Right lung (tissue), 10 donors: ENCODE results near the gene KRTAP5-8. TPM values are rescaled to one million over a fixed set of nuclear protein-coding genes. Genes with fewer than 3 reads are reported as not detected.
A peak's percentile ranks its signal among the peaks of the same experiment; 100 is the strongest.

Source experiments
- DNase-seq, 2 donors: peaks; one replicate each; pipeline ENCODE4 v3.0.0-alpha.2; 2013
- long read RNA-seq, 8 donors: transcript quantifications; one replicate each; lab custom pipeline, GENCODE V29; 2026
- polyA plus RNA-seq, 5 donors: library from polyadenylated mRNA; unstranded; fragments of 120-200 nt; gene quantifications; one replicate each; pipeline versions ENCODE4 v1.2.1 to v1.2.3, GENCODE V29; 2013; ENCODE audit warnings: inconsistent platforms in 1 of 5, low replicate concordance in 1 of 5; ENCODE audit not compliant: insufficient read length in 5 of 5, insufficient read depth in 1 of 5

The KRTAP5-8 gene, protein sequence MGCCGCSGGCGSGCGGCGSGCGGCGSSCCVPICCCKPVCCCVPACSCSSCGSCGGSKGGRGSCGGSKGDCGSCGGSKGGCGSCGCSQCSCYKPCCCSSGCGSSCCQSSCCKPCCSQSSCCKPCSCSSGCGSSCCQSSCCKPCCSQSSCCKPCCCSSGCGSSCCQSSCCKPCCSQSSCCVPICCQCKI
- polyA plus RNA-seq: under 1 TPM in 1 of 5 donors, not detected in 4; 0.15 TPM
- long read RNA-seq, donor 1: 0 reads
- long read RNA-seq, donor 2: 0 reads
- long read RNA-seq, donor 3: 0 reads
- long read RNA-seq, donor 4: 0 reads
- long read RNA-seq, donor 5: 0 reads
- long read RNA-seq, donor 6: 0 reads
- long read RNA-seq, donor 7: 0 reads
- long read RNA-seq, donor 8: 0 reads

GRCh38 chr11:71537977-71538665 lies at the start of gene KRTAP5-8:
KRTAP5-8 (plus strand) TSS chr11:71538025; CDS start chr11:71538056, 31 bp downstream.
- DNase-seq: peak; percentile 2 to 16

GRCh38 chr11:71488681-71489270 lies 49.0 kb upstream of the KRTAP5-8 start:
- DNase-seq: no peak

DNA sequence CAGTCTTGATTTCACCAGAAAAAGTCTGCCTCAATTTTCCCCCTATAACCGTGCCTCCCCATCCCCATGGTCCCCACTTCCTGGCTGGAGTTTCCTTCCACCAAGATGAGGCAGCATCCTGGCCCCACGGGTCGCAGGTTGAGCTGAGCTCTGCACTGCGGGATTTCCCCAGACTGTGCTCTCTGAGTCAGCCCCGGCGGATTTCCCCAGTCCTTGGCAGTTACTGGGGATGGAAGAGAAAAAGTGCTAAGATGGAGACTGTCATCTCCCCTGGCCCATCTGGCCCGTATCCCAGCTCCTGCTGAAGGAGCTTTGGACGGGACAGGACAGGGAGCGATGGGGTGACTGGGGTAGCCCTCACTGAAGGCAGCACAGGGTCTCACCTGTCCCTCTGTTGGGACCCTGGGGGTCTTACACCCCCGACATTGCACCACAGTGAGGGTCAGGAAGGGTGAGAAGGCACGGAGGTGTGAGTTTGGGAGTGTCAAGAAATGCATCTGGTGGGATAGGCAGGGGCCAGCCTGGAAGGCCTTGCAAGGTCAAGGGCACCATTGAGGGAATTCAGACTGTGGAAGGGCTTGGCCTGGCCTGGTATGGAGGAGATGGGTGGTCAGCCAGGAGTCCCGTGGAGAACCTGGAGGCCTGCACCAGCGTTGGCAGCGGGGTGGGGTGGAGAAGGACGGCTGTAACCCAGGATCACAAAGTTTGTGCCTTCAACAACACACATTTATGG lies 48.3 kb upstream of the KRTAP5-8 start:
- no peak for DNase-seq

- no peak for DNase-seq
These were observed 47.6 kb upstream of the KRTAP5-8 start for GRCh38 chr11:71490044-71490730.

- DNase-seq: no peak
These were observed 47.0 kb upstream of the KRTAP5-8 start for GRCh38 chr11:71490731-71491390.

DNA sequence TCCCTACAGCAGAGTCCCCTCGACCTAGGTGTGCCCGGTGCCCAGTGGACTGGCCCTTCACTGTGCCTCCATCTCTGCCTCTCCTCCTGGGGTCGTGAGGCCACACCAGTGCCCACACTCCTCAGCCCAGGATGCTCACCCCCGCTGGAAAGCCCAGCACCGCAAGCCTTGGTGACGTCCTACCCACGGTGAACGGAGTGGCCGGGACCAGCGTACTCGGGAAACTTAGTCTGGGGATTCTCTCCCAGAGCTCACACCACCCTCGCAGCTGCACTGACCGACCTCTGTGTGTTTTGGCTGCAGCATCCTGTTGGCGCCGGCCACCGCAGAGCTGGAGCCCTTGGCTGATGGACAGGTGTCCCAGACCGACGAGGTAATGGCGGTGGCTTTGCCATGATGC lies 46.3 kb upstream of the KRTAP5-8 start:
- DNase-seq: no peak

- DNase-seq: no peak
These were observed 45.9 kb upstream of the KRTAP5-8 start for GRCh38 chr11:71491940-71492339.

- no peak for DNase-seq
These were observed 42.3 kb upstream of the KRTAP5-8 start for GRCh38 chr11:71495286-71496230.

- no peak for DNase-seq
These were observed 41.4 kb upstream of the KRTAP5-8 start for GRCh38 chr11:71496421-71496820.

DNA sequence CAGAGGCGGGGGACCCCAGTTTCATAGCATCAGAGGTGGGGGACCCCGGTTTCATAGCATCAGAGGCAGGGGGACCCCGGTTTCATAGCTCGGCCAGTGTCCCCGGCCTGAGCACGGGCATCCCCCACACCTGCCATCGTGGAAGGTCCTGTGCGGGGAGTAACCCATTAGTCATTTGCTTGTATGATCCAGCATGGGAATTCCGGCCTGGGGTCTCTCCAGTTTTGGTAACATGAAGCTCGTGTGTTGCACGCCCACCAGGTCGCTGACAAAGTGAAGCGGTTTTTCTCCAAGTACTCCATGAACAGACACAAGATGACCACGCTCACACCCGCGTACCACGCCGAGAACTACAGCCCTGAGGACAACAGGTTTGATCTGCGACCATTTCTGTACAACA lies 39.7 kb upstream of the KRTAP5-8 start:
- no peak for DNase-seq

GRCh38 chr11:71499125-71499524 lies 38.7 kb upstream of the KRTAP5-8 start:
- DNase-seq: no peak

- no peak for DNase-seq
These were observed 38.3 kb upstream of the KRTAP5-8 start for GRCh38 chr11:71499546-71499945.

DNA sequence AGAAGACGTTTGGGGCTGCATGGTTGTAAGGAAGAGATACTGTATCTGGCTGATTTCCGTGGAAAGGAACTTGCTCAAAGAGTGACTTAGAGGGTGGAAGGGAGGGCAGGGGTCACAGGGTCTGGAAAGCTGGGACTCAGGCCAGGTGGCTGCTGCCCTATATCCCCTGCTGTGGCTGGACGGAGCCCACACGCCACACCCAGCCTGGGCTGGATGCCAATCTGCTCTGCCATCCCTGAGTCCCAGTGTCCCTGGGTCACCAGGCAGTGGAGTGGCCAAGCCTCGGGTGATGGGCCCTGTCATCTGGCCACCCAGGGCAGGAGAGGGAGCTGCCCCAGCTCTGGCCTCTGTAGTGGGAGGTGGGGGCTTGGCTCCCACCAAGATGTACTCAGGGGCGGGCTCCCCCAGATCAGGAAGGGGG lies 37.2 kb upstream of the KRTAP5-8 start:
- no peak for DNase-seq

DNA sequence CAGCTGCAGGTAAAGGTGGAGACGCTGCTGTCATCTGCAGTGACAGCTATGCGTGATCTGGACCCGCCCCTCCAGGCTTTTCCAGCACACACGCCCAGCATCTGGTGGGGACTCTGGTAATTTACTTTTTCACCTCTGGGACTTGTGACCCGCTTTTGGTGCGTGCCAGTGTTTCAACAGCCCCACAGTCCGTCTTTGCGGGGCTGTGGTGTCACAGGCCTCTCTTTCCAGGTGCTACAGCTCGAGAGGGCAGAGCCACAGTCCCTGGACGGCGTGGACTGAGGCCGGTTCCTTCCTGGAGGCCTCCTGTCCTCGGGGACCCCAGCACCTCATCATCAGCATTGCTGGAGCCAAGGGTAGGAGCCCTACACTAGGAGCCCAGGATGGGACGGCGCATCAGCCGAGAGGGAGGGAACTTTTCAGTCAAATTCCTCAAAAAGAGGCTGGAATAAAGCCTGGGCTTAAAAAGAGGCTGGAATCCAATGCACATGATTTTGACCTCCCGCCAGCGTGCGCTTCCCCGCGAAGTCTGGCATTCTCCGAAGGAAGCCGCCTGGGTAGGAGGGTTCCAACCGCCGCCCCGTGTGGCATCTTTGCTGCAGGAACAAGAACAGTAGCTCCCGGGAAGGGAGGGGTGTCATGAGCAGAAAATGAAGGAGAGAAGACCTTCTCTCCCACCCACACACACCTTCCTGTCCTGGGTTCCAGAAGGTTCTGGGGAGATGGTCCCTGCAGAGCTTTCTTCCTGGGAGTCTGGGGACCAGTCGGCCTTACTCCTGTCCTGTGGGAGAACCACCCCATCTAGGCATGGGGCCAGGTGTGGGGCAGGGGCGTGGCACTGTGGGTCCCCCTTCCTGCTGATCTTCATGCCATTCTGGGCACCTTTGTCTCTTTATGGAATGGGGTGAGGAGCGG lies 36.5 kb upstream of the KRTAP5-8 start:
- no peak for DNase-seq

GRCh38 chr11:71502026-71502425 lies 35.8 kb upstream of the KRTAP5-8 start:
- no peak for DNase-seq

DNA sequence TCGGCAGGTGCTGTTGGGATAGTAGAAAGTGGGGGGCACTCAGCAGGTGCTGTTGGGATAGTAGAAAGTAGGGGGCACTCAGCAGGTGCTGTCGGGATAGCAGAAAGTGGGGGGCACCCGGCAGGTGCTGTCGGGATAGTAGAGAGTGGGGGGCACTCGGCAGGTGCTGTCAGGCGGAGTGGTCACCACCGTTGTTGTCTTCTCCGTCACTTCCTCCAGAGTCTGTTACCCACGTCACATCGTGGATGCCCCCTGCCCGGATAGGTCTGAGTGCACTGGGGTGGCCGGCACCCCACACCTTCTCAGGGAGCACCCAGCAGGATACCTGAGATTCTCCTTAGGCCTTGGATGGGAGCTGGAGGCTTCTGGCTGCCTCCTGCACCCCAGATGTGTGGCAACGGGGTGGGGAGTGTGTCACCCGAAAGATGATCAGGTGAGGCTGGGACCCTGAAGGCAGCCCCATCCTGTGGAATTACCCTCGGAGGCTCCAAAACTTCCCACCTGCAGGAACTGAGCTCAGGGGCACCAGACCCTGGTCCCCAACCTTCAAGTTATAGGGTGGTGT lies 34.9 kb upstream of the KRTAP5-8 start:
- no peak for DNase-seq

DNA sequence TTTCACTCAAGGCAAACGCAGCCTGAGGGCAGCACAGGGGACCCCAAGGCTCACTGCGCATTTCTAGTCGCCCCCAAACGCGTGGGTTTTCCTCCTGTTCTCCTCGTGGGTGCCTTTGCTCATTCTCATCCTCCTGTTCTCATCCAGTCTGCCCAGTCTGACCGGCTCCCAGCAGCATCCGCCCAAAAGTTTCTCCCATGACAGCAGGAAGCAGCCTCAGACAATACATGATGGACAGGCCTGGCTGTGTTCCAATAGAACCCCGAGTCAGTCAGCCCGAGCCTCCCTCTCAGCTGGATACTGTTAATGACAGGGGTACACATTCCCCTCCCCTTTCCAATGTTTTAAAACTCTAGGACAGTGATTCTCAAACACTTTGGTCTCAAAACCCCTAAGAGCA lies 33.3 kb upstream of the KRTAP5-8 start:
- DNase-seq: no peak

DNA sequence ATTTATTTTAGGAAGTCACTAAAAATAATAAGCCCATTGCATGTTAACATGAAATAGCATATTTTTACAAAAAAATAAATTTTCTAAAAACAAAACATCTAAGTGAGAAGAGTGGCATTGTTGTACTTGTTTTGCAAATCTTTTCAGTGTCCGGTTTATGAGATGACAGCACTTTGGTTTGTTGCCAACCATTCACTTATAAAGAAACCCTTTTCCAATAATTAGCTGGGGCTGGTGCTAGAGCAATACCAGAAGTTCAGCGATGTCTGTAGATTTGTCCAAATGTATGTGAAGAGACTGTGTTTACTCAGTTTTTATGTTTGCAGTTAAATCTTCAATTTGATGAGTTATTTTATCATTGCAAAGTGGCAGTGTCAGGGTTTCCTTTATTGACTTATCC lies 32.8 kb upstream of the KRTAP5-8 start:
- no peak for DNase-seq
